ENCODE data around the gene FKBP1B. TPM values are rescaled to one million over a fixed set of nuclear protein-coding genes. Genes with fewer than 3 reads are reported as not detected.
A peak's percentile ranks its signal among the peaks of the same experiment; 100 is the strongest.
"Not testable (repeated sequence)": the region's sequence is repeated elsewhere in the genome, so short reads cannot be mapped to it uniquely, and the experiment has no call there.

Gene FKBP1B
- total RNA-seq, 1 donor from 2014 or later = 26.0 TPM

- no peak for DNase-seq (ENCODE audit: low read depth)
- Histone ChIP-seq H3K27me3 (ENCODE audit: control insufficient read depth, insufficient read depth, low read length) (peaks cover 16% of the 10 kb centered on the region), H3K4me3 (ENCODE audit: low read depth, low read length) (no peak overlapping the region), H3K36me3 (ENCODE audit: control insufficient read depth, insufficient read depth, low read length) (no peaks in the 10 kb centered on the region)
- no peak for TF ChIP-seq CTCF (IDR thresholded peaks at IDR 0.05; ENCODE audit: insufficient read depth, low read length, poor library complexity, severe bottlenecking)
Measured at GRCh38 chr2:24010477-24011249, 38.9 kb upstream of the FKBP1B start.

GRCh38 chr2:24011250-24012104, 38.1 kb upstream of the FKBP1B start:
- DNase-seq (ENCODE audit: low read depth) = no peak
- no peak overlapping the region for H3K4me3 ChIP-seq (ENCODE audit: low read depth, low read length)
- H3K36me3 ChIP-seq (ENCODE audit: control insufficient read depth, insufficient read depth, low read length) = no peaks in the 10 kb centered on the region
- TF ChIP-seq CTCF (IDR thresholded peaks at IDR 0.05; ENCODE audit: insufficient read depth, low read length, poor library complexity, severe bottlenecking) = no peak
- peaks cover 16% of the 10 kb centered on the region for H3K27me3 ChIP-seq (ENCODE audit: control insufficient read depth, insufficient read depth, low read length)

GRCh38 chr2:24012521-24013188, 36.9 kb upstream of the FKBP1B start:
- TF ChIP-seq CTCF (IDR thresholded peaks at IDR 0.05; ENCODE audit: insufficient read depth, low read length, poor library complexity, severe bottlenecking) = no peak
- no peak overlapping the region for H3K4me3 ChIP-seq (ENCODE audit: low read depth, low read length)
- no peaks in the 10 kb centered on the region for H3K36me3 ChIP-seq (ENCODE audit: control insufficient read depth, insufficient read depth, low read length)
- DNase-seq (ENCODE audit: low read depth) = no peak
- peaks cover 16% of the 10 kb centered on the region for H3K27me3 ChIP-seq (ENCODE audit: control insufficient read depth, insufficient read depth, low read length)

GRCh38 chr2:24014902-24015301, 34.6 kb upstream of the FKBP1B start:
- not testable (repeated sequence) for H3K4me3 ChIP-seq (ENCODE audit: low read depth, low read length); DNase-seq (ENCODE audit: low read depth); H3K36me3 ChIP-seq (ENCODE audit: control insufficient read depth, insufficient read depth, low read length)
- peaks cover 10% of the 10 kb centered on the region for H3K27me3 ChIP-seq (ENCODE audit: control insufficient read depth, insufficient read depth, low read length)

- no peak for TF ChIP-seq CTCF (IDR thresholded peaks at IDR 0.05; ENCODE audit: insufficient read depth, low read length, poor library complexity, severe bottlenecking)
- Histone ChIP-seq H3K4me3 (ENCODE audit: low read depth, low read length) (no peak overlapping the region), H3K27me3 (ENCODE audit: control insufficient read depth, insufficient read depth, low read length) (peaks cover 2% of the 10 kb centered on the region), H3K36me3 (ENCODE audit: control insufficient read depth, insufficient read depth, low read length) (no peaks in the 10 kb centered on the region)
- DNase-seq (ENCODE audit: low read depth) = peak; percentile 43
Measured at GRCh38 chr2:24015562-24016375, 33.8 kb upstream of the FKBP1B start.
